HG03378 (cell line): ENCODE results near the gene EHD3.
A peak's percentile ranks its signal among the peaks of the same experiment; 100 is the strongest.

ENCODE experiments used
- ATAC-seq: cut with Tn5 transposase; IDR thresholded peaks from one replicate; pipeline ENCODE4 v1.9.1; 2021; ENCODE audit warnings: mild to moderate bottlenecking, moderate library complexity; ENCODE audit not compliant: unreplicated experiment

The EHD3 gene

DNA sequence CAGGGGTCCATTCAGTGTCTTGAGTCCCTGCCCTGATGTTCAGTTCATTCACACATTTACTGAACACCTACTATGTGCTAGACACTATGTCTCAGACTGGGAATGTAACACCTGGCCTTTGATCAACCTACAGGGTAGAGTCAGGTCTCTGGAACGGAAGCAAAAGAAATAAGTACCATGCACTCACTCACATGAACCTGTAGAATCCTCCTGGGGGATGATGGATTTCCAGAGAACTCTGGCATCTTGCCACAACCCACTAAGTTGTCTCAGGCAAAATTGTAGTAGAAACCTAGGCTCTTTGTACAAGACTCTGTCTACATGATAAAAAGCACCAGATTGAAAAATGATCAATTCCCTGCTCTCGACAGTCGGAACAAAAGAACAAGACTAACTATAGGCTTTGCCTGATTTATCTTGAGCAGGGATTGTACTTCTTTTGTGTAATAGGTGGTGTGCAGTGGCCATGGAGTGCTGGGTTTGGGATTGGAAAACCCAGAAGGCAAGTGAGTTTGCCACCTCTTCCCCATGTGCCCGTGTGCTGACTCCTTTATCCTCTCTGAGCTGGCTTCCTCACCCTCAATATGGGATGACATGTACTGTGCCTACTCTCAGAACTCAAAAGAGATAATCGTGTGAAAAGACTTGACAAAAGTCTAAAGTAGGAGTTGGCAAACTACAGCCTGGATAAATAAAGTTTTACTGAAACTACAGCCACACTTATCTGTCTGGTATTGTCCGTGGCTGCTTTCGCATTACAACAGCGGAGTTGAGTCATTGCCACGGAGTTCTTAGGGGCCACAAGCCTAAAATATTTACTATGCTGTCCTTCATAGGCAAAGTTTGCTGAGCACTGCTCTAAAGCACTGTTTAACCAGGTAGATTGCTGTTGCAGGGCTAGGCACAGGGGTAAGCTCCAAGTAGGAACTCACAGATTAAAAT lies 21.0 kb upstream of the EHD3 start:
- no peak for ATAC-seq

DNA sequence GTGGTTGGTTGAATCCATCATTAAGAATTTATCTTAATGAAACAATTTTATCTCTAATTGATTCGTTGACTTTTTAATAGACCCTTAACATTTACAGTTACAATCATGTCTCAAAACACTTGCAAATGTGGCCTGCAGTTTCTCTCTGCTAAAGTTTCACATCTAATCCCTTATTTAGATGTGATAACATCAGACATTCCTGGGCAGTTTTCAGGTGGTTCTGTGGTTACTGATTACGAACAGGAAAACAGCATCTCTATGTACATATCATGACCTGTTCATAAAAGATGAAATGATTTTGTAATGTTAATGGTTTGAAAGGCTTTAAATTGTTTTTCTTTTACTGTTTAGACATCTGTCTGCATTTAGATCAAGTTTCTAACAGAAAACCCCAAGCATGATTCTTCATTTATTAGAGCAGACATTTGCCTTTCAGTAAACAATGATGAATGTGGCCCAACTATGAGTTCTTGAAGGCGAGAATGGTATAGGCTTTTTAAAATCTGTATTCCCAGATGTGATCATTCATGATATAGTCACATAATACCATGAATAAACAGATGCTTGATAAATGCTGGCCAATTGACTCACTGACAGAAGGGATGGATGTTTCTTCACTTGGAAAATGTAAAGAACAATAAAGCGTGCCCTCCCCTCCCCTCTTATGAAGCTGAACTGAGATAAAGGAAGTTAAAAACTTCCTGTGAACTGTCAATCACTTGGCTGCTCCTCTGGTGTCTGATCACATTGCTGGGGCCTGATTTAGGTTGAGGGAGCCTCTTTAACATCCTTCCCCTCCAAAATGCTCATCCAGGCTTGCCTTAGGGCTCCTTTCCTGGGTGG lies 20.1 kb upstream of the EHD3 start:
- ATAC-seq, result no peak

DNA sequence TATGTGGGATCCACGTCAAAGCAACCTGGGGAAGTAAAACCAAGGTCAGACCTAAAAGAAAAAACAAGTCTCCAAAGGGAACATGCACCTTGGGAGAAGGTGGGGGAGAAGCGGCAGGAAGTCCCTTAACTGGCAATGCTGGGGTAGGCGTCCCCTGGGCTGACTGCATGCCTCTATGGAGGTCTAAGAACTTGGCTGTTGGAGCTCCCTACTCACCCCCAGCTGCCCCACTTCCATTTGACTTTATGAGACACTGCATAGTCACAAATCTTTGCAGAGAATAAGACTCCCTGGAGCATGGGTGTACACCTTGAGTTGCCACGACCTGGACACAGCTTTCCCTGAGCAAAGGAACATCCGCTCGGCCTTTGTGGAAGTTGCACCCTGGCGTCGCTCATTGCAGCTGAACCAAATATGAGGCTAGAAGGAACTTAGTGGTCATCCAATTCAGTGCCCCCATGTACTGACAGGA lies 19.5 kb upstream of the EHD3 start:
- no peak for ATAC-seq

DNA sequence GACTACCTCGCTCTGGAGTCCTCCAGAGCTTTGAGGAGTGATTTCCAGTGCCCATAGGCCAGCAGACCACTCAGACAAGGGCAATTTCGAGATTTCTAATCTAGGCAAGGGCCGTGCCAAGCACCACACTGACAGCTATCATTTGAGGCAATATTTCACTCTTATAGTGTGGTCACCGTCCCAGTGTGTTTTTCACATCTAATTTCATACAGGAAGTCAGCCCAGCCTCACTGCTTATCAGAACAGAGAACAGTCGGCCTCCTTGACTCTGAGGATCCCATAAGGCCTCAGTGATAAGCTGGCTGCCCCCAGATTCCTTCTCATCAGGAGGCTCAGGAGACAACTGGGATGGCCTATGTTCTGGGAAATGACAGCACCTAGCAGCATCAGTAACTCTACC lies 17.2 kb upstream of the EHD3 start:
- ATAC-seq, result peak; percentile 56

DNA sequence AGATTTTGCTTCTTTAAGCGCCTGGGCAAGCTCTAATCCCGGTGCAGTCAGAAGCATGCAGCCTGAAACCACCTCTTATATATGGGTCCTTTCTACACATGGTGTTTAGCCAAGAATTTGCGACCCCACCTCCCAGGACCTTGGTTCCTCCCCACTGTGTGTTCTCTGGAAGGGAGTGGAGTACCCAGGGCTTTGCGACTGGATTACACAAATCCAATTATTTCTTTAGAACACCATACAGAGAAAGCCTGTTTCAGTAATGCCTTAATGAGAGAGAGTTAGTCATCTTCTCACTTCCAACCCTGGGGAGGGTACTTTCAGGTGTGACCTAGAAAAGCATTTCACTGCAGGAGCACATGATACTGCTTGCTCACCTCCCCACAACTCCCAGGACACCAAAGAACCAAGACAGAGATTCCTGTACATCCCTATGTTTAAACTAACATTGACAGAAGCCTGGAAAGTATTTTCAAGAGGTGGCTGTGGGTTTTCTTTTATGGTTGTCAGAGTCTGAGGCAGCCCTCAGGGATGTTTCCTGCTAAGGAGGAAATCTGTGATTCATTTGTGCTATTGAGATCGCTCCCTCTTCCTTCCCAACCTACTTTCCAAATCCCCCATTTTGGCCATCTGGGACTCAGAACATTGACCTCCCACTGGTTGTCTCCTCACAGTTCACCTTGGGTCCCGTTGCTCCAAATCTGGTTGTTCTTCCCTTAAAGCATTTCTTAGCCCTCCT lies 16.3 kb upstream of the EHD3 start, which contains the start of gene CAPN14:
TSS of gene CAPN14 (minus strand) at position 51 of the 736 bp plus-strand sequence. CDS start 12,068 bp downstream, outside the sequence.
- no peak for ATAC-seq

DNA sequence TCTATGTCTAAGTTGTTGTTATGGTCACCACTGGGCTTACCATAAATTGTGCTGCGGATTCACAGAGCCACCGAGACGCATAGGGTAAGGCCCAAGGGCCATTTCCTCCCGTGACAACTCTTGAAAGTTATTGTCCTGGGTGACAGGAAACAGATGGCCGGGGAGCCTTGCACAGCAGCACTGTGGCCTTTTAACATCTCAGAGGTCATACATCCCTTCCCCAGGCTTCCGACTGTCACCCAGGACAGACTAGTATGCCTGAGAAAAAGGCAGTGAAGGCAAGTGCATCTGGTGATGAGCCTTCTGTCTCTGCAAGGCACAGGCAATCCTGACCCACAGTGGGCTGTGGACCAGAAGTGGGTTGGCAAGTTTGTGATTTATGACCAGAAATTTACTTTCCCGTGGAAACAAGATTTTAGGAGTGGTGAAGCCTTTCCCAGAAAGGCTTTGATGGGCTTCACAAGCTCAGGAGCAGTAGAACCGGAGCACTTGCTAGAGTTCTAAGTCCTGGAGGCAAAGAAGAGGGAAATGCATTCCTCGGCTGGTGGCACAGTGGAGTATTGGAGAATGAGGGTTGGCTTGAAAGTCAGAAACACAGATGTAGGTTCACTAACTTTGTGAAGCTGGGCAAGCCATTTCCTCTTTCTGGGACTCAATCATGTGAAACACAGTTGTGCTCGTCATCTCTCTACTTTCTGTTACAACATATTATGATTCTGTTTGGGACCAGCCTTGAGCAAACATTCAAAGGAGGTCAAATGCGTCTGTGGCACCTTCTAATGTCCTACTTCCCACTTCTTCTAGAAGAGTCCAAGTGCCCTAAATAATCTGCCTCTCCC lies 14.6 kb upstream of the EHD3 start:
- peak; percentile 73 for ATAC-seq

DNA sequence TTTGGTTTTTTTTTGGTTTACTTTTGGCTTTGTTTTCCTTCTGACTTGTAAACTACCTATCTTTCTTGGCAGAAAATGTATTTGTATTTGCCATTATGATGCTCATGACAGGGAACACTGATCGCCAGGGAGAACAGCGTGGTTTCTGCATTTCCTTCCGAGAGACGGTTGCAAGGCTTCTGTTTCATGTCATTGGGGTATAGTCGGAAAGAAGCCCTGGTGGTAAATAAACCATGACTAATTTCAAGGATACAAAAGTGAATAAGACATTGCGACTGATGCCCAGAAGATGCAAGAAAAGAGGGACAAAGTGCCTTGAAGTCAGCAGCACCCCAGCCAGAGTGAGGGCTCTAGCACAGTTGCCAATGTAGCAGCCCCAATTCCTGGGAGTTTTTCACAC lies 12.4 kb upstream of the EHD3 start:
- no peak for ATAC-seq

DNA sequence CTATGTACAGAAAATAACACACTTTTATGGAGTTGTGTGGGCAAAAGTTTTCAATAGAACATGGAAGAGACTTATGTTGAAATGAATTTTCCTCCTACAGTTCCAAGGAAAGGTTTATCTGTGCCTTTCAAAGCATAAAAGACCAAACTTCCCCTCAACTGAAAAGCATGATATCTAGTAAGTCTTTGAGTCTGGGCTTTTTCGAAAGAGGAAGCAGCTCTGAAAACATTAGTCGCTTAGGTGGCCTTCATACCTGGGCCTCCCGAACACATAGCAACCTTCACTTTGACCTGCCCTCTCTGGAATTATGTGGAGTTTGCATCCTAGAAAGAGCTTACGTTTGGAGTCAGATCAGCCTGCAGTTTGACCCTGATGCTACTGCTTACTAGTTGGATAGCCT lies 11.9 kb upstream of the EHD3 start:
- ATAC-seq, result no peak

DNA sequence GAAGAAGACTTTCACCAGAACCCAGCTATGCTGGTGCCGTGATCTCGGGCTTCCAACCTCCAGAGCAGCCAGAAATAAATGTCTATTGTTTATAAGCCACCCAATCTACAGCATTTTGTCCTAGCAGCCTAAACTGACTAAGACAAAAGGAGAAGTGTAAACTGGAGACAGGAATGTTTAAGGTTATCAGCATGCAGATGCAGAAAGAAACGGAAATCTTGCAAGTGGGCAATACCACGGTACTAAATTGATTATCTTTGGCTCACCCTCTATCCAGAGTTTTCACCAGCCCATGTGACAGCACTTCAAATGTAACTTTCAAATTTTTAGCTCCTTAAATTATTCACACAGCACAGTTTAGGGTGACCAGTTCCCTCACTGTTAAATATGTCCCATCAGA lies 10.9 kb upstream of the EHD3 start:
- ATAC-seq, result no peak

DNA sequence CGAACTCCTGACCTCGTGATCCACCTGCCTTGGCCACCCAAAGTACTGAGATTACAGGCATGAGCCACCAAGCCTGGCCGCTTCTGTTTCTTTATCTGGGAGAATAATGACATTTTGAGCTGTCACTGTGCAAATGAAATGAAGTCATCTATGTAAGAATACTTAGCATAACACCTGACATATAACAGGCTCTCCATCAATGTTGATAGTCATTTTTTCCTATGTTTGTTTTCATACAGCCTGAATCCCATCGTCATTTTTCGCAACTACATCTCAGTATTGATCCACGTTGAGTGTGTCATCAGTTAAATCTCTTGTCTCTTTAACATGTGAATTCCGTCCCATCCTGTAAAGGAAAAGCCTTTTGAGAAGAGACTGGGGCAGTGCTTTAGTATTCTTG lies 10.2 kb upstream of the EHD3 start:
- no peak for ATAC-seq

DNA sequence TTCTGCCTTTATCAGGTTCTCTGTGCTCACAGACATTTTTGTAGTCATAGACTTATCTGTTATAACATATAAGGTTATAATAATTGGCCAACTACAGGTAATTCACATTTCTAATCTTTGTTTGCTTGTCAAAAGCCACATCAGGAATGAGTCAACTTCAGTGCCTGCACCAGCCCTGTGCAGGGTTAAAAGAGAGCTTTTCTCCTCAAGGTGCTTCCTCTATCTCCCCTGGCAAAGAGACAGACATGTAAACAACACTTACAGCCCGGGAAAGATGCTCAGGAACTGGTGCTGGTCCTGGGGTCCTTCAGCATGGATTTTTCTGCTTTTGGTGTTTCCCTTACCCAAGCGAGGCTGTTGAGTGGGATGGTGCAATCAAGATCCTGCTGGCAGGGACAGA lies 7.7 kb upstream of the EHD3 start:
- ATAC-seq, result no peak

DNA sequence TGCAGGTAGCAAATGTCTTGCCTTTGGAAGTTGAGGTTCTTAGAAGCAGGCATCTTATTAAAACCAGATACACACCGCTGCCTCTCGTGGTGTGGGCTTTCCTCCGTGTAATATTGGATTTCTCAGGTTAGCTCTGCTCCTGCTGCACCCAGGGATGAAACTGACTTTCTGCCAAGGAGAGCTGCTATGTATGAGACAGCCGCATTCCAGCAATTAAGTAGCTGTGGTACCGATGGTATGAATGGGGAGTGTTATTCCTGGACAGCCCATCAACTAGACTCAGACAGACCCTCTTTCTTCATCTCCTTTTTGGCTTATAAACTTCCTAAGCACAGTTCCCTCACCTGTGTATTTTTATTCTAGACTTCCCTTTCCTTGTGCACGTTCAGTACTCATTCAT lies 6.8 kb upstream of the EHD3 start:
- no peak for ATAC-seq

DNA sequence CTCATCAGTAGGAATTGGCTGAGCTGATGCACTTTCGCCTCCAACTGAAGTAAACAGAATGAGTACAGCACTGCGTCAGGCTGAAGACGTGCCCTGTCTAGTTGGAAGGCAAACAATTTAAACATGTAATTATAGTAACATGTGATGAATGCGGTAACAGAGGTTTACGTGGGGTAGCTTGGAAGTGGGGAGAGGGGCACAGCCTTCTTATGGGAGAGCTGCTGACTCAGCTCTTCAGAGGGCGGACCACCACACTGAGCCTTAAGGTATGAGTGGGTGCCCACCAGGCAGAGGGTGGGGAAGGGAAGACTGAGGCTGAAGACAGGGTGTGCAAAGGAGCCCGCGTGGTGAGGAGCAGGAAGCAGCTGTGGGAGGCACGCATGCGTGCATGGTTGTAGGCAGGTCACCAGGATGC lies 6.2 kb upstream of the EHD3 start:
- no peak for ATAC-seq

DNA sequence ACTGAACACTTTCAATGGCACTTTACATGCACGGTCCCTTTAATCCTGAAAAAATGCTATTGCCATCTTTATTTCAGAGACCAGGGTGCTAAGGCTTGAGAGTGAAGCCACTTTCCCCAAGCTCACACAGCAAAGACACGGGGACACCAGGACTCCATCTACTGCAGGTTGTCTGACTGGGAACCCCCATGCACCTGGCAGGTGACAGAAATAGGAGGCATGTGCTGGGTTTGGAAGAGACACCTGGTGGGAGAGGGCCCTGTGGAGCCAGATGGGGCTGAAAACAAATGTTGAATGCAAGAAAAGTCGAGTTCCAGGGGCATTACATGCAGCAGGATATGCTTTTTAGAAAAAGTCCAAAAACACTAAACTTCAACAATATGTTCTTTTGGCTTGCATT lies 5.2 kb upstream of the EHD3 start:
- no peak for ATAC-seq

DNA sequence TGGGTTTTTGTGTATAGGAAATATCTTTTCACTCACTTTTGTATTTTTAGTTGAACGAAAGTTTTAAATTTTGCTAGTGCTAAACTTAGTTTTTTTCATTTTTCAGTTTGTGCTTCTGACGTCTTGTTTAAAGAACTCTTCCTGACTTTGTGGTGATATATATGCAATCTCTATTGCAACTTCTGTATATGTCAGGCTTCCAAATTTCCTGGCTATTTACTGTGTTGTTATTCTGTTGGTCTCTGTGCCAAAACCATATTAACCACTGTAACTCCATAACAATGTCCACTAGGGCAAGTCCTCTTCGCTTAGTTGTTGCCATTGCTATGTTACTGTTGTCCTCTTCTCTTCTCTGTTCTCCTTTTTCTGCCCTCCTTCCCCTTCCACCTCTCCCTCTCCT lies 3.2 kb upstream of the EHD3 start:
- ATAC-seq, result no peak

DNA sequence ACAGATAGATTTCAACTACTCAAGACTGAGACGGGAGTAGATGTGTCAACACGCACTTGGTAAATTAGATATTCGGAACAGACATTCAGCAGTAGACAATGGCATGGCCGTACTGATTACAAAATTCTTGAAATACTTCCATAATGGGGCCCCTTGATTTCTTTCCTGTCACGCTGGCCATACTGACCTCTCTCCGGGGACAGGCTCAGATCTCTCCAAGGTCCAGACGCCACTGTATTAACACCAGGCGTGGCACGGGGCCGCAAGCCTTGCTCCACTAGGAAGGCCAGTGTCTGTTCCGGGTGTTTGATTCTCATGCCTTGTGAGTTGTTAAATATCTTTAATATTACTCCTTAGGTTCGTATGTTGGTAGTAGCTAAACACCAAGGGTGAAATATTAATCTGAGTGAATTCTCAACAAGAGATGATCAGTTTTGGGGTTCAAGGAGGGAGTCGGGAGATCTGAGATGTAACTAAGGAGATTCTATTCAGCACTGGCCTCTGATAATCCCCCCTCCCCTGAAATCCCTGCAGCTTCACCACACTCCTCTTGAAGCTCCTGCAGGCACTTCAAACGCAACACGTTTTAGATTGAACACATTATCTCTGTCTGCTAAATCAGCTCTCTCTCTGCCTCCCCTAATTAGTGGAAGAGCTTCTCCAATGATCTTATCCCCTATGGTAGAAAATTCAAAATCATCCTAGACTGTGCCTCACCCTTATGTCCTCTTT lies 2.2 kb upstream of the EHD3 start:
- ATAC-seq, result no peak

DNA sequence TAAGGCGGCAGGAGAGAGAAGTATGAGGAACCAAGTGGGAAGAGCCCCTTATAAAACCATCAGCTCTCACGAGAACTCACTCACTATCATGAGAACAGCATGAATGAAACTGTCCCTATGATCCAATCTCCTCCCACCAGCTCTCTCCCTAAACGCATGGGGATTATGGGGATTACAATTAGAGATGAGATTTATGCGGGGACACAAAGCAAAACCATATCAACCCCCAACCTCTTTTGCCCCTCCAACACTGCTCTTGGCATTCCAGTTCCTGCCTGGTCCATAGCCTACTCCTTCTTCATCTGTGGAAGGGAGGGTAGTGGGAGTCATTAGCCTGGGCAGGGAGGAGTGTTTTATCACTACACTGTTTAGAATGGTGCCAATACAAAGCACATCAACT lies 1.4 kb upstream of the EHD3 start:
- no peak for ATAC-seq

DNA sequence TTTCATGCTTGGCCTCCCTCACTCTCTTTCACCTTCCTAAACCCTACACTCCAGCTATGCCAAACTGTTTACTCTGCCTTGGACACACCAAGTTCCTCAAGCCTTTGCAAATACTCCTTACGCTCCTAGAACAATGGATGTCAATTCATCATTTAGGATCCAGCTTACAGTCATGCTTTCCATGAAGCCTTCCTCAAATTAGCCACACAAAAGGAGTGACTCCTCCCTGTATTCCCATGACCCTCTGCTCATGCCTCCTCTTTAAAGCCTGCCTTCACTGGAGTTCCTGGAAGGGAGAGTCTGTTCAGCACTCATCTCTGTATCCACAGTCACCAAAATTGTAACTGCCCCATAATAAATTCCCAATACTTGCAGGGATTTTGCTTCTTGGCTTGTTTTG lies 721 bp upstream of the EHD3 start:
- ATAC-seq, result no peak

DNA sequence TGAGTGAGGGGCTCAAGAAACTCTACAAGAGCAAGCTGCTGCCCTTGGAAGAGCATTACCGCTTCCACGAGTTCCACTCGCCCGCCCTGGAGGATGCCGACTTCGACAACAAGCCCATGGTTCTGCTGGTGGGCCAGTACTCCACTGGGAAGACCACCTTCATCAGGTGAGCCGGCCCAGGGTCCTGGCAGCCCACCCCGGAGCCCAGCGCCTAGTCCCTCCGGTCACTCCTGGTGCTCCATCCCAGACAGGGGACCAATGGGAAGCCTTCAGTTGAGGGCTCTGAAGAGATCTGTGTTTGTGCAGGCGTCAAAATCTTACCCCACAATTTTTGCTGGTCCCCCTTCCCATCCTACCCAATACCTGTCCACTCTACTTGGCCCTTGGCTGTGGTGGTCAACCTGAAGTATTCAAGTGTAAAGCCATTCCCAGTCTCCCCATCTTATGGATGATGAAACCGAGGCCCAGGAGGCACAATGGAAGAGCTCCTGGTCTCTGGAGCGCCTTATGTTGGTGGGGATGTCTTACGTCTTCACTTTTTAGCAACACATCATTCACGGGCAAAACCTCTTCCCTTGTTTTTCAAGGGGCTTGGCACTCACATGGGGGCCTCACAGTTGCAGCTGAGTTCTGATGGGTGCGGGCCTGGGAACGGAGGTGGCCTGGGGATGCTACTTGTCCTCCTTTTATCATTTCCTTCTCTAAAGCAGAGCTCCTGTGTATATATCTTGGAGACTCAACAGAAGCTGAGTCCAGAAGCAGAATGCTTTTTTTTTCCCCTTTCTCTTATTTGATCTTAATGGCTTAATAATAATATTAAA lies 941 bp downstream of the EHD3 start:
- no peak for ATAC-seq
